ENCODE measurements around the gene ATG101. TPM values are rescaled to one million over a fixed set of nuclear protein-coding genes. Genes with fewer than 3 reads are reported as not detected.

ATG101 gene
- total RNA-seq, 2 donors from 2014 or later: 26.8 to 36.9 TPM

DNA sequence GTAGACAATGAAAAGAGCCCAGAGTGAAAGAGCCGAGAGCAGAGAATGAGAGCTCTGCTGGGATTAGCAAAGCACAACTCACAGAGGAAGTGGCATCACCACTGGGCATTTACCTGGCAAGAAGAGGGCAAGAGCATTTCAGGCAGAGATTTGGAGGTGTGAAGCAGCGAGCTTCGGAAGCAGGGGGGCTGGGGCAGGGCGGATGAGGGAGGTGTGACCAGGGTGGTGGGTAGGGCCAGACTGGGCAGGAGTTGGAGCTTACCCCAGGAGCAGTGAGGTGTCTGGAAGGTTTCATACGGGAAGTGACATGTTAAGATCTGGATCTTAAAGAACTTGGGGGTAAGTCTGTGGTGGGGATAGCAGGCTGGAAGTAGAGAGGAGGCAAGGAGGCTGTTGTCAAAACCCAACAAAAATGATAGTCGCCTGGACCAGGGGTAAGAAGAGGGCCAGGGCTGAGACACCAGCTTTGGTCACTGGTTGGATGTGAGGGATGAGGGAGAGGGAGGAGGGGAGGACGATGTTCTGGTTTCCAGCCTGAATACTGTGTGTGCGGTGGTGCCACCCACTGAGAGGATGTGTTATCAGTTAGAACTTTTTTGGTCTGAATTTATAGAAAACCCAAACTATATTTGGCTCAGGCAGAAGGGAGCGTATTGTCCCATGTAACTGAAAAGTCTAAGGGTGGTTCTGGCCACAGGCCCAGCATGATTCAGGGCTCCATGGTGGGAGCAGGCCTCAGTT lies 14.9 kb downstream of the ATG101 start:
- no peaks in the 10 kb centered on the region for H3K27me3 ChIP-seq
- no peaks in the 10 kb centered on the region for H3K36me3 ChIP-seq
- no peak overlapping the region for H3K4me3 ChIP-seq
- H3K27ac ChIP-seq: no peak overlapping the region
- no peak for TF ChIP-seq CTCF (IDR thresholded peaks at IDR 0.05)
- H3K9me3 ChIP-seq: no peaks in the 10 kb centered on the region
- no peak for DNase-seq (ENCODE audit: low spot score)
- H3K4me1 ChIP-seq: peaks cover 0 to 29% of the 10 kb centered on the region in 2 donors

DNA sequence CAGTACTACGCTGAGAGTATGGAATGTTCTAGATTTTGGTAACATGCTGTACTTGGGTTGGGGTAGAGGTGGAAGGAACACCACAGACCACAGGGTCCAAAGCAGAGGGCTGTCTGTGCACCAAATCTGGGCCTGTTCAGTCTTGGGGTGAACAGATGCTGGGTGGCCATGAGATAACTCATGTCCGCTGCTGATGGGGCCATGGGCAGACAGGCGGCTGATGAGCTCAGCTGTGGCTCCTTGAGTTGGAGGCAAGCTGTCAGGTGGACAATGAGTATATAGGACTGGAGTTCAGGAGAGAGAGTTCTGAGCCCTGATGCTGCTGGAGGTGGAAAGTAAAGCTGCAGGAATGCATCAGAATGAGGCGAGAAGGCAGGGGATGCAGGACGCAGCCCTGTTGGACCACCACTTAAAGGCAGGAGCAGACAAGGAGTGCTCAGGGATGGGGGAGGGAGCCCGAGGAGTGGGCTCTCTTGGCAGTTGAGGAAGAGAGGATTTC lies 16.0 kb downstream of the ATG101 start:
- Histone ChIP-seq H3K36me3 (no peaks in the 10 kb centered on the region), H3K9me3 (no peaks in the 10 kb centered on the region), H3K27ac (no peak overlapping the region), H3K27me3 (no peaks in the 10 kb centered on the region), H3K4me1 (peaks cover 0 to 27% of the 10 kb centered on the region in 2 donors), H3K4me3 (no peak overlapping the region)
- no peak for DNase-seq (ENCODE audit: low spot score)
- no peak for TF ChIP-seq CTCF (IDR thresholded peaks at IDR 0.05)

- Histone ChIP-seq H3K36me3 (no peaks in the 10 kb centered on the region), H3K27me3 (no peaks in the 10 kb centered on the region), H3K4me3 (no peak overlapping the region), H3K4me1 (peaks cover 0 to 21% of the 10 kb centered on the region in 2 donors), H3K9me3 (no peaks in the 10 kb centered on the region), H3K27ac (no peak overlapping the region)
- TF ChIP-seq CTCF (IDR thresholded peaks at IDR 0.05): no peak
- DNase-seq (ENCODE audit: low spot score): no peak
Measured at GRCh38 chr12:52086366-52086765, 16.6 kb downstream of the ATG101 start.

- Histone ChIP-seq H3K4me3 (no peak overlapping the region), H3K27me3 (no peaks in the 10 kb centered on the region), H3K4me1 (peaks cover 0 to 12% of the 10 kb centered on the region in 2 donors), H3K27ac (no peak overlapping the region), H3K9me3 (no peaks in the 10 kb centered on the region), H3K36me3 (no peaks in the 10 kb centered on the region)
- DNase-seq (ENCODE audit: low spot score): no peak
- TF ChIP-seq CTCF (IDR thresholded peaks at IDR 0.05): no peak
Measured at GRCh38 chr12:52086944-52087835, 17.4 kb downstream of the ATG101 start.

DNA sequence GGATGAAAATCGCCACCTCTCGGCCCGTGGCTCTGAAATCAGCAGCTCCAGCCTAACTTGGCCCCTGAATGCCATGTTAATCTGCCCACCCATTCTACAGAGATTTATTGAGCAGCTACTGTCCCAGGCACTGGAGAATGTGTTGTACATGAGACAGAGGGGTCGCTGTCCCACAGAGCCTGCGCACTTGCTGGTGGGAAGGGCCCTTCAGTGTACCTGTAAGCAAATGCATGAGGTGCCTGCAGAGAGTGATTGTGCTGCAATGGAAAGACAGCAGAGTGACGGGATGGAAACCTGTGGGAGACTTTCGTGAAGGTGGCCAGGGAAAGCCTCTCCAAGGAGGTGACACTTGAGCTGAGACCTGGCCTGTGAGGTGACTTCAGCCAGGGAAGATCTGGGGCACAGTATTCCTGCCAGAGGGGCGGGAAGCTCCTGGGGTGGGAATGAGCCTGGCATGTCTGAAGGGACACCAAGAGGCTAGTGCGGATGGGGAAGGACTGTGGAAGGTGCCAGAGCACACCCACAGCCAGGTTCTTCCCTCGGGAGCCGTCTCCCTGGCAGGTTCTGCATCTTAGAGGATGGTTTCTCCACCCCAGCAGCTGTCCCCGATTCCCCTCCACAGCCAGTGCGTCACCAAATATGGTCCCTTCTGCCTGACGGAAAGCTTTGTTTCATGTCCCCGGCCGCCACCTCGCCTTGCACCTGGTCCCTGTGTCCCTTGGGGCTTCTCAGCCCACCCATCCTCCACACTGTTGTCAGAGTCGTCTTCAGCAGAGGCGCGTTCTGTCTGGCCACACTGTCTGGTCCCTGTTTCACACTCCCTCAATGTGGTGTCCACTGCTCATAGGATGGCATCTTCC lies 18.4 kb downstream of the ATG101 start:
- H3K27ac ChIP-seq: no peak overlapping the region
- DNase-seq (ENCODE audit: low spot score): peak; percentile 50
- H3K36me3 ChIP-seq: no peaks in the 10 kb centered on the region
- TF ChIP-seq CTCF (IDR thresholded peaks at IDR 0.05): no peak
- H3K9me3 ChIP-seq: no peaks in the 10 kb centered on the region
- peaks cover 0 to 2% of the 10 kb centered on the region in 2 donors for H3K4me1 ChIP-seq
- H3K4me3 ChIP-seq: no peak overlapping the region
- no peaks in the 10 kb centered on the region for H3K27me3 ChIP-seq
